Sigmoid colon (tissue), 4 donors: ENCODE data around the gene NCK1.

ENCODE experiments used
- CTCF ChIP-seq, 4 experiments: fragments of 450-650 bp in 3 of 4; fragments of 200-600 bp in 1 of 4; IDR thresholded peaks; one replicate each; pipeline ENCODE4 v1.5.1; 2016 to 2019; ENCODE audit warnings: antibody characterized with exemption in 4 of 4, mild to moderate bottlenecking in 3 of 4, moderate library complexity in 2 of 4
- EP300 ChIP-seq, 4 donors: sonication (generic); formaldehyde crosslinking; IDR thresholded peaks; one replicate each; pipeline ENCODE4 v1.6.1; 2017; ENCODE audit warnings: antibody characterized with exemption in 4 of 4
- POLR2A ChIP-seq, 2 donors: fragments of 450-650 bp; IDR thresholded peaks; one replicate each; pipeline ENCODE4 v1.6.1; 2016; ENCODE audit warnings: antibody characterized with exemption in 2 of 2, mild to moderate bottlenecking in 2 of 2, moderate library complexity in 2 of 2

GRCh38 chr3:136979684-136980083, 117.7 kb downstream of the NCK1 start:
- TF ChIP-seq POLR2A (IDR thresholded peaks at IDR 0.05): no peak
- no peak for TF ChIP-seq CTCF (IDR thresholded peaks at IDR 0.05)
- TF ChIP-seq EP300 (IDR thresholded peaks at IDR 0.05): no peak
